ENCODE results near the gene EIF4G3.

The EIF4G3 gene

DNA sequence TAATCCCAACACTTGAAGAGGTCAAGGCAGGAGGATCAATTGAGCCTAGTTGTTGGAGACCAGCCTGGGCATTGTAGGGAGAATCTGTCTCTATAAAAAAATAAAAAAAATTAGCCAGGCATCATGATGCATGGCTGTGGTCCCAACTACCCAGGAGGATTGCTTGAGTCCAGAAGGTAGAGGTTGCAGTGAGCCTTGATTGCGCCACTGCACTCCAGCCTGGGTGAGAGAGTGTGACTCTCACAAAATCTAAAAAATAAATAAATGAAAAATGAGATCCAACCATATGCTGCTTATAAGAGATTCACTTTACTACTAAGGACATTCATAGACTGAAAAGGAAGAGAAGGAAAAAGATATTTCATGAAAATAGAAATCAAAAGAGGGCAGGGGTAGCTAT lies 342.5 kb downstream of the EIF4G3 start:
- H3K27me3 ChIP-seq: no peaks in the 10 kb centered on the region
- no peak overlapping the region for H3K4me3 ChIP-seq
- DNase-seq: no peak
- no peaks in the 10 kb centered on the region for H3K4me1 ChIP-seq
- H3K9me3 ChIP-seq: no peaks in the 10 kb centered on the region
- intact Hi-C loops (cut with DNase I; ENCODE audit: low total_unique reads): no loop called here
- no peak overlapping the region for H3K27ac ChIP-seq
- TF ChIP-seq, protein P1, sequence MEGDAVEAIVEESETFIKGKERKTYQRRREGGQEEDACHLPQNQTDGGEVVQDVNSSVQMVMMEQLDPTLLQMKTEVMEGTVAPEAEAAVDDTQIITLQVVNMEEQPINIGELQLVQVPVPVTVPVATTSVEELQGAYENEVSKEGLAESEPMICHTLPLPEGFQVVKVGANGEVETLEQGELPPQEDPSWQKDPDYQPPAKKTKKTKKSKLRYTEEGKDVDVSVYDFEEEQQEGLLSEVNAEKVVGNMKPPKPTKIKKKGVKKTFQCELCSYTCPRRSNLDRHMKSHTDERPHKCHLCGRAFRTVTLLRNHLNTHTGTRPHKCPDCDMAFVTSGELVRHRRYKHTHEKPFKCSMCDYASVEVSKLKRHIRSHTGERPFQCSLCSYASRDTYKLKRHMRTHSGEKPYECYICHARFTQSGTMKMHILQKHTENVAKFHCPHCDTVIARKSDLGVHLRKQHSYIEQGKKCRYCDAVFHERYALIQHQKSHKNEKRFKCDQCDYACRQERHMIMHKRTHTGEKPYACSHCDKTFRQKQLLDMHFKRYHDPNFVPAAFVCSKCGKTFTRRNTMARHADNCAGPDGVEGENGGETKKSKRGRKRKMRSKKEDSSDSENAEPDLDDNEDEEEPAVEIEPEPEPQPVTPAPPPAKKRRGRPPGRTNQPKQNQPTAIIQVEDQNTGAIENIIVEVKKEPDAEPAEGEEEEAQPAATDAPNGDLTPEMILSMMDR (IDR thresholded peaks at IDR 0.05): no peak
- peaks cover 0 to 13% (median 1%) of the 10 kb centered on the region in 3 donors for H3K36me3 ChIP-seq

DNA sequence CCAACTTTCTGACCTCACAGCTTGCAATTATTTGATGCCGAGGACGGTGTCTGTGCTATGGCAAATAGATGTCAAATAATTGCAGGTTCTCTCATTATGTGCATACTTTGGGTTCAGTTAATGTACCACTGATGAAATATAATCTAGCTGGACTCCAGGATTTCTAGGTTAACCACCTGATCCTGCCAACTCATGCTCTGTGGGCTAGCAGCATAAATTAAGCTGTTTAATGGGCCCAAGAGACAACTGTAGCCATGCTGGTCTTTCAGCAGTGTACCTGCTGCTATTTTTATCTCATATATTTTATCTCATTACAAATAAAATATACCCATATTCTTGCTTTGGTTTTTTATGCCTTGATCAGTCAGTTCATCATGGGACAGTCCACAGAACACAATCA lies 346.3 kb downstream of the EIF4G3 start:
- no peaks in the 10 kb centered on the region for H3K9me3 ChIP-seq
- intact Hi-C loops (cut with DNase I; ENCODE audit: low total_unique reads): no loop called here
- H3K27ac ChIP-seq: no peak overlapping the region
- peaks cover 11 to 20% (median 14%) of the 10 kb centered on the region in 3 donors for H3K36me3 ChIP-seq
- no peak overlapping the region for H3K4me3 ChIP-seq
- no peaks in the 10 kb centered on the region for H3K27me3 ChIP-seq
- no peaks in the 10 kb centered on the region for H3K4me1 ChIP-seq
- no peak for DNase-seq
- TF ChIP-seq, protein P1 (IDR thresholded peaks at IDR 0.05): no peak

DNA sequence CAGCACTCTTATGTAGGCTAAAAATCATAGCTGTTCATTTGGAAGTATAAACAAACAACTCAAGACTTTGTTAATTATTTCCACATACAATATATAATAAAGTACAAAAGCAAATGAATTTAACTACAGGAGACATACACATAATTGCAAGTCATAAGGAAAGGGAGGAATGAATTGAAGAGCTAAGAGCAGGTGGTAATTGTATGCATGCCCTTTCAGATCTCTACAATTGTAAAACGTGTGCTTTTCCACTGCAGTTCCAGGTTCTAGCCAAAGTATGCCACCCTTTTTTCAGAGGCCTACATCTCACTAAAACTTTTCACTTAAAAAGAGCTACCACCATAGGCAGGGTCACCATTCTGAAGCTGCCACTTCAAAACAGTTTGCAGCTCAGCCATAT lies 346.8 kb downstream of the EIF4G3 start:
- Histone ChIP-seq H3K9me3 (no peaks in the 10 kb centered on the region), H3K4me3 (no peak overlapping the region), H3K36me3 (peaks cover 11 to 24% (median 14%) of the 10 kb centered on the region in 3 donors), H3K27ac (no peak overlapping the region), H3K4me1 (no peaks in the 10 kb centered on the region), H3K27me3 (no peaks in the 10 kb centered on the region)
- TF ChIP-seq, protein P1 (IDR thresholded peaks at IDR 0.05): no peak
- intact Hi-C loops (cut with DNase I; ENCODE audit: low total_unique reads): no loop called here
- no peak for DNase-seq

DNA sequence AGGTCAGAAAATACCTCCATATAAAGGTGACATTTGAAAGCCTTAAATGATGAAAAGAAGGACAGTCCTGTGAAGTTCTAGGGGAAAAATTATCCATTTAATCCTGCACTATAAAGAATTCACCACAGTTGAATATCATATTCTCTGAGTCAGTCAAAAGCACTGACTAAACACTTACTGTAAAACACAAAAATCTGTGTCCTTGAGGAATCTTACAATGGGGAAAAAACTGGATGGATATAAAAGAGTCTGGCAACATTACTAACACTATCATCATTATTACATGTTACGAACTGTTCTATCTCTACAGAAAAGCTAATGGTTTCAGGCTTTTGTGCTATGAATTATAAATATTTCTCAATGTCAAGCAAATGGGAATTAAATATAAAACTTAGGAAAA lies 347.2 kb downstream of the EIF4G3 start:
- DNase-seq: no peak
- no peaks in the 10 kb centered on the region for H3K4me1 ChIP-seq
- H3K27ac ChIP-seq: no peak overlapping the region
- H3K4me3 ChIP-seq: no peak overlapping the region
- intact Hi-C loops (cut with DNase I; ENCODE audit: low total_unique reads): no loop called here
- TF ChIP-seq, protein P1 (IDR thresholded peaks at IDR 0.05): no peak
- H3K27me3 ChIP-seq: no peaks in the 10 kb centered on the region
- peaks cover 11 to 27% (median 17%) of the 10 kb centered on the region in 3 donors for H3K36me3 ChIP-seq
- H3K9me3 ChIP-seq: no peaks in the 10 kb centered on the region

DNA sequence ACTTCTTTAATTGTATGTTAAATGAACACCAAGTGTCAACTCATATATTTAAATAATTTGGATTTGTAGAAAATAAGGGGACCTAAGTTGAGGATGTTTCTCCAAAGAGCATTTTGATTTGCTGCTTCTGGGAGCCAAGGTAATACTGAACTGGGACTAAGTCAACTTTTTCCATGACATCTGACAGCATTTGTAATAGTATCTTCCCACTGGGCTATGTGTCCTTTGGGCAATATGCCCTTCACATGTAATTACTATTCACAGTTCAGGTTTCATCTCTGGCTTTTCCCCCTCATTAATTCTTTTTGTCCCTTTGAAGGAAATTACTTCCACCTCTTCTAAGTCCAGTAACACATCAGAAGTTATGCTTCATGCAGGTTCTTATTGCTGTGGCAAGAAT lies 352.9 kb downstream of the EIF4G3 start:
- DNase-seq: no peak
- Histone ChIP-seq H3K9me3 (no peaks in the 10 kb centered on the region), H3K4me1 (no peaks in the 10 kb centered on the region), H3K36me3 (peaks cover 16 to 46% (median 28%) of the 10 kb centered on the region in 3 donors), H3K27ac (no peak overlapping the region), H3K4me3 (no peak overlapping the region), H3K27me3 (no peaks in the 10 kb centered on the region)
- intact Hi-C loops (cut with DNase I; ENCODE audit: low total_unique reads): no loop called here
- TF ChIP-seq, protein P1 (IDR thresholded peaks at IDR 0.05): no peak

DNA sequence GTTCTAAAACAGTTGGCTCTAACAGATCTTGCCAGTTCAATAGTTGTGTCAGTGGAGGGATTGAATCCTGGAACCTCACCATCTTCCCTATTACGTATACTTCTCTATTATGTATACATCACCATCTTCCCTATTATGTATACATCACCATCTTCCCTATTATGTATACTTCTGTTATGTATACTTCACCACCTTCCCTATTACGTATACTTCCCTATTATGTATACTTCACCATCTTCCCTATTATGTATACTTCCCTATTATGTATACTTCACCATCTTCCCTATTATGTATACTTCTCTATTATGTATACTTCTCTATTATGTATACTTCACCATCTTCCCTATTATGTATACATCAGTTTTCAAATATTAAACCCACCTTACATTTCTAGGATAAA lies 355.2 kb downstream of the EIF4G3 start:
- H3K4me1 ChIP-seq: no peaks in the 10 kb centered on the region
- H3K36me3 ChIP-seq: peaks cover 6 to 47% (median 19%) of the 10 kb centered on the region in 3 donors
- no peak overlapping the region for H3K27ac ChIP-seq
- no peak for DNase-seq
- H3K4me3 ChIP-seq: no peak overlapping the region
- TF ChIP-seq, protein P1 (IDR thresholded peaks at IDR 0.05): no peak
- intact Hi-C loops (cut with DNase I; ENCODE audit: low total_unique reads): no loop called here
- H3K9me3 ChIP-seq: no peaks in the 10 kb centered on the region
- H3K27me3 ChIP-seq: no peaks in the 10 kb centered on the region

Data from tibial artery (tissue), 4 donors.